Measurements from ENCODE around the gene CTPS1. TPM values are rescaled to one million over a fixed set of nuclear protein-coding genes. Genes with fewer than 3 reads are reported as not detected.

Gene CTPS1
- polyA plus RNA-seq, 1 donor (not counting 4 experiments of a cell fraction or from before 2014, with no cell fraction given) = 43.3 TPM

GRCh38 chr1:41015281-41015896 lies 35.9 kb downstream of the CTPS1 start:
- H3K4me1 ChIP-seq (ENCODE audit: control insufficient read depth, extremely low read depth, insufficient read depth, low read length) = no peaks in the 10 kb centered on the region
- no peak overlapping the region for H3K4me3 ChIP-seq (ENCODE audit: control insufficient read depth in 2 of 3, extremely low read depth in 1 of 3, insufficient read depth in 2 of 3, low read depth in 1 of 3, low read length in 3 of 3)
- H3K36me3 ChIP-seq (ENCODE audit: control insufficient read depth in 2 of 2, extremely low read depth in 1 of 2, insufficient read depth in 2 of 2, low read length in 2 of 2) = peaks cover 46 to 64% of the 10 kb centered on the region in 2 experiments
- no peak overlapping the region for H2AFZ ChIP-seq (ENCODE audit: control insufficient read depth, low read length)
- peaks cover 7% of the 10 kb centered on the region for H3K79me2 ChIP-seq (ENCODE audit: control insufficient read depth, insufficient read depth, low read length)
- TF ChIP-seq EZH2 (IDR thresholded peaks at IDR 0.05; ENCODE audit: low read length) = no peak
- no peak for TF ChIP-seq CTCF (optimal IDR thresholded peaks at IDR 0.05 in 1 of 3, IDR thresholded peaks at IDR 0.05 in 1 of 3, conservative IDR thresholded peaks at IDR 0.05 in 1 of 3; ENCODE audit: extremely low read depth in 1 of 3, insufficient read depth in 2 of 3, low read length in 3 of 3)
- DNase-seq (ENCODE audit: low read depth, low spot score) (no peak), FAIRE-seq (no peak)
- no peaks in the 10 kb centered on the region for H4K20me1 ChIP-seq (ENCODE audit: control insufficient read depth, extremely low read depth, insufficient read depth, low read length)
- dilution Hi-C loops (cut with MboI; ENCODE audit: extremely low pct_ligation_motif_present, low sequenced_read_pairs) = no loop called here
- H3K9me3 ChIP-seq (ENCODE audit: control insufficient read depth, low read depth, low read length) = no peaks in the 10 kb centered on the region
- H3K9ac ChIP-seq (ENCODE audit: control insufficient read depth, extremely low read depth, insufficient read depth, low read length) = no peak overlapping the region
- no peaks in the 10 kb centered on the region for H3K27me3 ChIP-seq (ENCODE audit: control insufficient read depth, extremely low read depth, insufficient read depth, low read length)
- H3K9me1 ChIP-seq (ENCODE audit: control insufficient read depth, extremely low read depth, insufficient read depth, low read length) = no peaks in the 10 kb centered on the region
- H3K27ac ChIP-seq (ENCODE audit: control insufficient read depth, insufficient read depth, low read length) = no peak overlapping the region
- H3K4me2 ChIP-seq (ENCODE audit: control insufficient read depth, extremely low read depth, insufficient read depth, low read depth, low read length) = no peak overlapping the region

GRCh38 chr1:41015897-41016470 lies 36.5 kb downstream of the CTPS1 start:
- Histone ChIP-seq H3K4me1 (ENCODE audit: control insufficient read depth, extremely low read depth, insufficient read depth, low read length) (no peaks in the 10 kb centered on the region), H3K9ac (ENCODE audit: control insufficient read depth, extremely low read depth, insufficient read depth, low read length) (no peak overlapping the region), H3K4me2 (ENCODE audit: control insufficient read depth, extremely low read depth, insufficient read depth, low read depth, low read length) (no peak overlapping the region), H3K9me3 (ENCODE audit: control insufficient read depth, low read depth, low read length) (no peaks in the 10 kb centered on the region), H3K4me3 (ENCODE audit: control insufficient read depth in 2 of 3, extremely low read depth in 1 of 3, insufficient read depth in 2 of 3, low read depth in 1 of 3, low read length in 3 of 3) (no peak overlapping the region), H3K36me3 (ENCODE audit: control insufficient read depth in 2 of 2, extremely low read depth in 1 of 2, insufficient read depth in 2 of 2, low read length in 2 of 2) (peaks cover 40 to 58% of the 10 kb centered on the region in 2 experiments), H2AFZ (ENCODE audit: control insufficient read depth, low read length) (no peak overlapping the region), H3K79me2 (ENCODE audit: control insufficient read depth, insufficient read depth, low read length) (peaks cover 3% of the 10 kb centered on the region), H3K27ac (ENCODE audit: control insufficient read depth, insufficient read depth, low read length) (no peak overlapping the region), H3K9me1 (ENCODE audit: control insufficient read depth, extremely low read depth, insufficient read depth, low read length) (no peaks in the 10 kb centered on the region), H3K27me3 (ENCODE audit: control insufficient read depth, extremely low read depth, insufficient read depth, low read length) (no peaks in the 10 kb centered on the region), H4K20me1 (ENCODE audit: control insufficient read depth, extremely low read depth, insufficient read depth, low read length) (no peaks in the 10 kb centered on the region)
- dilution Hi-C loops (cut with MboI; ENCODE audit: extremely low pct_ligation_motif_present, low sequenced_read_pairs) = no loop called here
- TF ChIP-seq EZH2 (IDR thresholded peaks at IDR 0.05; ENCODE audit: low read length) (no peak), CTCF (optimal IDR thresholded peaks at IDR 0.05 in 1 of 3, IDR thresholded peaks at IDR 0.05 in 1 of 3, conservative IDR thresholded peaks at IDR 0.05 in 1 of 3; ENCODE audit: extremely low read depth in 1 of 3, insufficient read depth in 2 of 3, low read length in 3 of 3) (no peak)
- no peak for FAIRE-seq
- no peak for DNase-seq (ENCODE audit: low read depth, low spot score)

Data from keratinocyte (primary cell).